K562 (cell line): Measurements from ENCODE around the gene UPF1. TPM values are rescaled to one million over a fixed set of nuclear protein-coding genes. Genes with fewer than 3 reads are reported as not detected.

Source experiments
- ATAC-seq: fragments of 200-7000 bp; cut with Tn5 transposase; 3 replicates; pipeline ENCODE4 v1.9.1; 2020; ENCODE audit warnings: moderate library complexity
- BruUV-seq: library from RNA; stranded (reverse); fragments of 400-500 nt; replicated peaks from 2 replicates; lab custom pipeline; 2021; lab: Mats Ljungman, UMichigan
- CTCF ChIA-PET: fragments of 300-600 bp; formaldehyde crosslinking; extraction: SDS; loops from one replicate; lab custom pipeline; 2021; ENCODE audit warnings: low intra/inter-chr PET ratio; lab: Yijun Ruan, JAX
- POLR2A ChIA-PET: fragments of 300-600, 350-650 bp; sonication (Branson Sonifier 250); formaldehyde crosslinking; extraction: SDS; loops from one replicate; lab custom pipeline; 2021; ENCODE audit warnings: antibody characterized with exemption, inconsistent platforms; lab: Yijun Ruan, JAX
- DNase-seq, 4 experiments: peaks; one replicate each; pipeline versions ENCODE4 v3.0.0 to v3.0.0-alpha.2; 2011 to 2018; ENCODE audit warnings: low spot score in 3 of 4, mixed read lengths in 3 of 4; ENCODE audit errors: extremely low read depth in 1 of 4
- FAIRE-seq: peaks from 2 replicates; lab custom pipeline; 2011; peaks lifted over from hg19 to GRCh38; lab: Jason Lieb, UNC
- H2AFZ ChIP-seq: 2 replicates; pipeline ENCODE4 v1.6.0; 2011; ENCODE audit warnings: low read depth, low read length, control low read depth, inconsistent platforms
- H3K27ac ChIP-seq: fragments of 200-600 bp; 3 replicates; pipeline ENCODE4 v1.8.0; 2011; ENCODE audit warnings: low read depth, mild to moderate bottlenecking, control low read depth, inconsistent platforms, low read length, moderate library complexity, mixed read lengths; ENCODE audit errors: extremely low read depth
- H3K27me3 ChIP-seq, 2 experiments: fragments of 300-600 bp in 1 of 2; 2 replicates in 1 of 2; 3 replicates in 1 of 2; pipeline versions ENCODE4 v1.6.0 to v1.8.0; 2011; ENCODE audit warnings: inconsistent platforms in 2 of 2, low read length in 2 of 2, mild to moderate bottlenecking in 1 of 2, mixed read lengths in 1 of 2, moderate library complexity in 1 of 2; ENCODE audit not compliant: control insufficient read depth in 2 of 2, insufficient read depth in 2 of 2
- H3K36me3 ChIP-seq: fragments of 300-600 bp; 3 replicates; pipeline ENCODE4 v1.8.0; 2011; ENCODE audit warnings: mild to moderate bottlenecking, low read length, inconsistent platforms; ENCODE audit not compliant: control insufficient read depth, insufficient read depth
- H3K4me1 ChIP-seq, 2 experiments: fragments of 200-600 bp in 1 of 2; replicated peaks in 1 of 2; 2 replicates in 1 of 2; 3 replicates in 1 of 2; pipeline versions ENCODE4 v1.5.1 to v1.8.0; 2011; ENCODE audit warnings: inconsistent platforms in 2 of 2, low read length in 2 of 2, mild to moderate bottlenecking in 1 of 2, mixed read lengths in 1 of 2, moderate library complexity in 1 of 2; ENCODE audit not compliant: control insufficient read depth in 2 of 2, insufficient read depth in 2 of 2
- H3K4me2 ChIP-seq: 2 replicates; pipeline ENCODE4 v1.6.1; 2011; ENCODE audit warnings: low read length, control low read depth, inconsistent platforms, mixed read lengths; ENCODE audit not compliant: insufficient read depth
- H3K4me3 ChIP-seq: fragments of 200-600 bp; sonication (generic), shearing (Covaris generic); 2 replicates; pipeline ENCODE4 v1.5.1; 2016; ENCODE audit warnings: control low read depth, inconsistent platforms
- H3K79me2 ChIP-seq: fragments of 200-600 bp; 3 replicates; pipeline ENCODE4 v1.8.0; 2011; ENCODE audit warnings: low read length, inconsistent platforms; ENCODE audit not compliant: control insufficient read depth, insufficient read depth
- H3K9ac ChIP-seq, 2 experiments: 2 replicates each; pipeline versions ENCODE4 v1.6.0 to v1.6.1; 2011; ENCODE audit warnings: low read depth in 2 of 2, low read length in 2 of 2, control low read depth in 1 of 2, inconsistent platforms in 1 of 2, mild to moderate bottlenecking in 1 of 2, mixed read lengths in 1 of 2; ENCODE audit not compliant: insufficient read depth in 1 of 2
- H3K9me1 ChIP-seq: one replicate; pipeline ENCODE4 v1.6.0; 2011; ENCODE audit warnings: inconsistent platforms, mild to moderate bottlenecking, low read length, moderate library complexity; ENCODE audit not compliant: control insufficient read depth, insufficient read depth
- H3K9me3 ChIP-seq: replicated peaks from 2 replicates; pipeline ENCODE4 v1.5.1; 2011; ENCODE audit warnings: low read depth, low read length, inconsistent platforms; ENCODE audit not compliant: control insufficient read depth, insufficient read depth
- H4K20me1 ChIP-seq: replicated peaks from 2 replicates; pipeline ENCODE4 v1.6.1; 2011; ENCODE audit warnings: low read length, inconsistent platforms, mixed read lengths; ENCODE audit not compliant: control insufficient read depth, insufficient read depth
- KDM4B ChIP-seq, 2 experiments: fragments of 450-650 bp in 1 of 2; sonication (generic) in 1 of 2; IDR thresholded peaks; 2 replicates each; pipeline ENCODE4 v1.6.1; 2016 to 2017; ENCODE audit warnings: borderline replicate concordance in 2 of 2, antibody characterized with exemption in 1 of 2, low read depth in 1 of 2, mild to moderate bottlenecking in 1 of 2
- NFIC ChIP-seq: fragments of 450-650 bp; IDR thresholded peaks from 2 replicates; pipeline ENCODE4 v1.6.1; 2017; ENCODE audit warnings: mild to moderate bottlenecking, inconsistent platforms
- POLR2G ChIP-seq: fragments of 200-400 bp; formaldehyde crosslinking; IDR thresholded peaks from 2 replicates; pipeline ENCODE4 v1.6.1; 2017; ENCODE audit warnings: low read depth, mild to moderate bottlenecking, antibody characterized with exemption, low read length, moderate library complexity
- RBM22 ChIP-seq: fragments of 200-400 bp; formaldehyde crosslinking; IDR thresholded peaks from 2 replicates; pipeline ENCODE4 v1.6.1; 2018; ENCODE audit warnings: low read length, low read depth; ENCODE audit not compliant: poor library complexity, severe bottlenecking
- ZC3H8 ChIP-seq: fragments of 450-650 bp; IDR thresholded peaks from 2 replicates; pipeline ENCODE4 v1.6.1; 2017
- WGBS: fragments of 100-300 bp; shearing (Covaris generic); methylation state at CpG from one replicate; pipeline ENCODE4 v1.1.6; 2016; ENCODE audit warnings: low coverage, mixed read lengths; ENCODE audit not compliant: insufficient coverage; ENCODE audit errors: missing lambda C conversion rate; 5-methylcytosine and 5-hydroxymethylcytosine counted together
- in situ Hi-C: fragments of 300-500 bp; cut with MboI; formaldehyde crosslinking; loops from 4 replicates; pipeline ENCODE4 v1.15.0; 2018; ENCODE audit warnings: inconsistent platforms, mixed read lengths
- intact Hi-C: fragments of 100-400 bp; cut with micrococcal nuclease; formaldehyde crosslinking; loops from 2 replicates; pipeline ENCODE4 v1.14.2; 2022
- polyA plus RNA-seq, 8 experiments: library from polyadenylated mRNA; depleted of rRNA in 4 of 8; stranded (reverse) in 5 of 8; unstranded in 3 of 8; fragments of >200 nt; fragmentation: Nextera tagmentation in 2 of 8; fragmentation: Illumina TruSeq in 1 of 8; extraction: Ambion mirVana in 2 of 8; extraction: Trizol in 1 of 8; gene quantifications; 2 replicates each; pipeline versions ENCODE4 v1.2.1 to v1.2.3, GENCODE V29; 2011 to 2014; ENCODE audit warnings: inconsistent platforms in 1 of 8, missing spikeins in 1 of 8
- total RNA-seq, 7 experiments: library from RNA; depleted of rRNA in 6 of 7; stranded (reverse); fragments of >200 nt in 6 of 7; fragmentation: Illumina TruSeq in 2 of 7; extraction: Trizol in 2 of 7; gene quantifications; 2 replicates each; pipeline versions ENCODE4 v1.2.1 to v1.2.3, GENCODE V29; 2011 to 2021; ENCODE audit warnings: low replicate concordance in 1 of 7

UPF1 gene
- total and polyA plus RNA-seq, 9 of the 15 experiments (the other 6 are each of a cell fraction or from before 2014, with no cell fraction given) = 0.34 to 103 (median 27.9) TPM

DNA sequence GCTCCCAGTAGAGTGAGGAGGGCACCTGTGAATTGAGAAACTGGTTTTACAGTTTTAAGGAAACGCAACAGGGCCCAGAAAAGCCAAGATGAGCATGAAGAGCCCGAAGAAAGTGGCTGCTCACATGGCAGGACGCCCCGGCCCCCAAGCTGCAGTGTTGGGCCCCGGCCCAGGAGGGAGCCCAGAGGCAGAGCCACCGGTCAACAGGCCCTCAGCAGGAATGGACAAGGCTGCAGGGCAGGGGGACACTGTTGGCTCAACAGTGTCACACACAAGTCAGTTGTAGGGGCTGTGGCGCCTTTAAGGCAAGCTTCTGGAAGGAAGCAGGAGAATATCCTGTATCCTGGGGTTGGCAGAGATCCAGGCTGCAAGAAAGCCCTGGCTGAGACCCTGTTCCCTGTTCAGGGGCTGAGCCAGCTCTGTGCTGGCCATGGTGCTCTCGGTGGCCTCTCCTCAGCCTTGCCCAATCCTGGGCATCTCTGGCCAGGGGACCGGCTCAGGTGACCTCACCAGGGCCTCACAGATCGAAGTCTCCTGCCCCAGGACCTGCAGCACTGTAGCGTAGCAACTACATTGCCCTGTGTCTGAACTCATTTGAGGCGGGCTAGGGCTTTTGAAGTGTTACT is 28.0 kb downstream of the UPF1 start:
- no peak for ATAC-seq
- Histone ChIP-seq H3K4me1 (peaks cover 0 to 6% of the 10 kb centered on the region in 2 experiments; a peak in 1 of 5 replicates), H3K9me3 (no peaks in the 10 kb centered on the region), H3K36me3 (peaks cover 99% of the 10 kb centered on the region; the same call in 2 of the 3 replicates), H3K27me3 (no peaks in the 10 kb centered on the region), H3K9ac (no peak overlapping the region), H3K27ac (no peak overlapping the region), H3K9me1 (peaks cover 3% of the 10 kb centered on the region), H3K79me2 (no peaks in the 10 kb centered on the region), H4K20me1 (peaks cover 7% of the 10 kb centered on the region; the same call in 1 of the 2 replicates), H2AFZ (no peak overlapping the region), H3K4me3 (no peak overlapping the region), H3K4me2 (no peak overlapping the region)
- CTCF ChIA-PET = no interaction called here
- DNase-seq = no peak
- POLR2A ChIA-PET = interaction anchor here (1.3 kb wide), 1 partner anchor 11 kb away, joined by 4 read pairs; no protein-coding TSS in a partner anchor
- in situ Hi-C loops (loop anchor here (5.0 kb wide), 1 partner anchor 407 kb away; no protein-coding TSS in a partner anchor), intact Hi-C loops (no loop called here)
- FAIRE-seq = no peak
- TF ChIP-seq NFIC (peak; percentile 24), RBM22 (peak; percentile 36), POLR2G (peak; percentile 35; the same call in 1 of the 2 replicates), KDM4B (IDR thresholded peaks at IDR 0.05; ENCODE audit: borderline replicate concordance in 2 of 2, low read depth in 1 of 2) (no peak), ZC3H8 (no peak)
- 91% methylated on average over 11 of the region's 12 CpGs for WGBS
- BruUV-seq = no TSS peak
